ENCODE measurements around the gene SNX30. TPM values are rescaled to one million over a fixed set of nuclear protein-coding genes. Genes with fewer than 3 reads are reported as not detected.

Gene SNX30
- polyA plus RNA-seq, 1 of the 3 experiments (the other 2 are of a cell fraction), result 2.7 TPM

- Histone ChIP-seq H3K79me2 (ENCODE audit: insufficient read depth) (no peaks in the 10 kb centered on the region), H3K9me2 (no peaks in the 10 kb centered on the region), H3K9ac (no peak overlapping the region), H3K9me3 (no peaks in the 10 kb centered on the region), H4K20me1 (ENCODE audit: insufficient read depth) (no peaks in the 10 kb centered on the region), H3K4me3 (ENCODE audit: low read depth in 2 of 2, low read length in 1 of 2) (no peak overlapping the region), H2AFZ (ENCODE audit: low read depth) (no peak overlapping the region), H3K36me3 (replicated peaks in 1 of 2; ENCODE audit: control insufficient read depth in 1 of 2, insufficient read depth in 2 of 2, low read length in 1 of 2) (peaks cover 0 to 6% of the 10 kb centered on the region in 2 experiments), H3K4me2 (no peak overlapping the region), H3K4me1 (ENCODE audit: control insufficient read depth in 1 of 2, insufficient read depth in 2 of 2, low read depth in 1 of 2, low read length in 1 of 2) (peaks cover 0 to 2% of the 10 kb centered on the region in 2 experiments; a peak in 1 of 4 replicates), H3K27ac (ENCODE audit: low read depth in 2 of 2, low read length in 1 of 2) (no peak overlapping the region), H3K27me3 (ENCODE audit: insufficient read depth) (no peaks in the 10 kb centered on the region), H3F3A (replicated peaks; ENCODE audit: insufficient read depth) (no peaks in the 10 kb centered on the region)
- no peak for DNase-seq
- WGBS (ENCODE audit: low lambda C conversion rate), result 87% methylated on average over 8 of the region's 8 CpGs
- CTCF ChIA-PET, result interaction anchor here (0.6 kb wide), 1 partner anchor 29 kb away, joined by 3 read pairs; no protein-coding TSS in a partner anchor
- no peak for TF ChIP-seq RXRA (IDR thresholded peaks at IDR 0.05; ENCODE audit: borderline replicate concordance, low read depth)
- TF ChIP-seq FOSL2 (IDR thresholded peaks at IDR 0.05; ENCODE audit: borderline replicate concordance, low read depth), result no peak
- TF ChIP-seq CHD2 (IDR thresholded peaks at IDR 0.05; ENCODE audit: low read length, partially characterized antibody), result no peak
- TF ChIP-seq MEF2A (IDR thresholded peaks at IDR 0.05; ENCODE audit: borderline replicate concordance, low read depth), result no peak
- no peak for TF ChIP-seq ZBTB33 (IDR thresholded peaks at IDR 0.05; ENCODE audit: borderline replicate concordance, low read depth)
- no peak for TF ChIP-seq FOXM1 (IDR thresholded peaks at IDR 0.05; ENCODE audit: low read depth)
- TF ChIP-seq FOXJ3 (CRISPR knock-in tag; IDR thresholded peaks at IDR 0.05), result no peak
- no peak for TF ChIP-seq SIN3A (IDR thresholded peaks at IDR 0.05; ENCODE audit: borderline replicate concordance, low read depth, low read length)
- TF ChIP-seq YY1 (IDR thresholded peaks at IDR 0.05; ENCODE audit: low read depth), result no peak
- TF ChIP-seq PBX3 (IDR thresholded peaks at IDR 0.05), result no peak
- no peak for TF ChIP-seq MAX (IDR thresholded peaks at IDR 0.05; ENCODE audit: low read depth)
- no peak for TF ChIP-seq POLR2AphosphoS5 (IDR thresholded peaks at IDR 0.05; ENCODE audit: low read depth, low read length)
- no peak for TF ChIP-seq TEAD4 (IDR thresholded peaks at IDR 0.05; ENCODE audit: borderline replicate concordance, insufficient read depth)
- no peak for TF ChIP-seq IRF3 (IDR thresholded peaks at IDR 0.05; ENCODE audit: low read depth, low read length)
- no peak for TF ChIP-seq RCOR1 (IDR thresholded peaks at IDR 0.05; ENCODE audit: low read length)
- TF ChIP-seq NFIC (IDR thresholded peaks at IDR 0.05; ENCODE audit: borderline replicate concordance), result no peak
- no peak for TF ChIP-seq ELF1 (IDR thresholded peaks at IDR 0.05)
- POLR2A ChIA-PET, result no interaction called here
Measured at GRCh38 chr9:112815868-112816267, 65.3 kb downstream of the SNX30 start.

All from SK-N-SH (cell line).